ENCODE data around the gene STAG1. TPM values are rescaled to one million over a fixed set of nuclear protein-coding genes. Genes with fewer than 3 reads are reported as not detected.
"Not testable (repeated sequence)": the region's sequence is repeated elsewhere in the genome, so short reads cannot be mapped to it uniquely, and the experiment has no call there.

STAG1 gene
- total and polyA plus RNA-seq, 2 experiments from 2014 or later: 9.0 to 21.9 TPM

DNA sequence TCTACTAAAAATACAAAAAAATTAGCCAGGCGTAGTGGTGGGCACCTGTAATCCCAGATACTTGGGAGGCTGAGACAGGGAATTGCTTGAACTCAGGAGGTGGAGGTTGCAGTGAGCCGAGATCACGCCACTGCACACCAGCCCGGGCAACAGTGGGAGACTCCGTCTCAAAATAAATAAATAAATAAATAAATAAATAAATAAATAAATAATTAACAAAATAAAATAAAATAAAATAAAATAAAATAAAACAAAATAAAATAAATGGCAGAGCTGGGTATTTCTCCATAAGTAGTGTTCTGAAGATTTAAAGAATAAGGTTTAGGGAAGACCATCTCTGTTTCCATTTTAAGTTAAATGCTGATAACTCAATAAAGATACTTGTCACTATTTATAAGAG lies 376.4 kb downstream of the STAG1 start:
- not testable (repeated sequence) for H3K4me1 Mint-ChIP-seq; H3K27me3 Mint-ChIP-seq (ENCODE audit: insufficient read depth, low read depth, poor library complexity); H3K4me1 ChIP-seq (ENCODE audit: insufficient read depth); H3K27me3 ChIP-seq (ENCODE audit: insufficient read depth); H3K4me2 ChIP-seq; H2AFZ ChIP-seq; DNase-seq (ENCODE audit: low spot score); H3K79me2 ChIP-seq (replicated peaks; ENCODE audit: insufficient read depth); H3K4me3 Mint-ChIP-seq; H3K9me2 ChIP-seq (ENCODE audit: insufficient read depth); ATAC-seq; H3F3A ChIP-seq (replicated peaks; ENCODE audit: low read depth); H3K27ac ChIP-seq (ENCODE audit: low read depth); H3K36me3 ChIP-seq (ENCODE audit: insufficient read depth); H3K27ac Mint-ChIP-seq; H4K20me1 ChIP-seq (replicated peaks; ENCODE audit: insufficient read depth); H3K4me3 ChIP-seq
- H3K9me3 Mint-ChIP-seq: peaks cover 13% of the 10 kb centered on the region; the same call in 2 of the 3 replicates
- peaks cover 21% of the 10 kb centered on the region for H3K36me3 Mint-ChIP-seq (ENCODE audit: low read depth)

GRCh38 chr3:136366289-136366688 lies 385.9 kb downstream of the STAG1 start:
- H3K36me3 Mint-ChIP-seq (ENCODE audit: low read depth): no peaks in the 10 kb centered on the region
- H3K27me3 ChIP-seq (ENCODE audit: insufficient read depth): no peaks in the 10 kb centered on the region
- no peaks in the 10 kb centered on the region for H3K27me3 Mint-ChIP-seq (ENCODE audit: insufficient read depth, low read depth, poor library complexity)
- H4K20me1 ChIP-seq (replicated peaks; ENCODE audit: insufficient read depth): no peaks in the 10 kb centered on the region; the same call in 1 of the 2 replicates
- H2AFZ ChIP-seq: no peak overlapping the region
- H3K27ac ChIP-seq (ENCODE audit: low read depth): no peak overlapping the region
- H3K9me2 ChIP-seq (ENCODE audit: insufficient read depth): no peaks in the 10 kb centered on the region
- no peak for ATAC-seq
- no peak overlapping the region for H3K4me3 Mint-ChIP-seq
- H3K4me3 ChIP-seq: no peak overlapping the region
- H3K27ac Mint-ChIP-seq: no peak overlapping the region
- no peak for TF ChIP-seq ZNF462 (CRISPR knock-in tag; IDR thresholded peaks at IDR 0.05)
- no peak for TF ChIP-seq ZNF331 (CRISPR knock-in tag; IDR thresholded peaks at IDR 0.05; ENCODE audit: low read depth)
- no peak for TF ChIP-seq POLR2AphosphoS5 (IDR thresholded peaks at IDR 0.05; ENCODE audit: low read depth)
- TF ChIP-seq ZNF114 (CRISPR knock-in tag; IDR thresholded peaks at IDR 0.05): no peak
- no peak for TF ChIP-seq JUNB (IDR thresholded peaks at IDR 0.05; ENCODE audit: unreplicated experiment)
- no peak for TF ChIP-seq EZH2phosphoT487 (IDR thresholded peaks at IDR 0.05; ENCODE audit: unreplicated experiment)
- TF ChIP-seq, protein P1, sequence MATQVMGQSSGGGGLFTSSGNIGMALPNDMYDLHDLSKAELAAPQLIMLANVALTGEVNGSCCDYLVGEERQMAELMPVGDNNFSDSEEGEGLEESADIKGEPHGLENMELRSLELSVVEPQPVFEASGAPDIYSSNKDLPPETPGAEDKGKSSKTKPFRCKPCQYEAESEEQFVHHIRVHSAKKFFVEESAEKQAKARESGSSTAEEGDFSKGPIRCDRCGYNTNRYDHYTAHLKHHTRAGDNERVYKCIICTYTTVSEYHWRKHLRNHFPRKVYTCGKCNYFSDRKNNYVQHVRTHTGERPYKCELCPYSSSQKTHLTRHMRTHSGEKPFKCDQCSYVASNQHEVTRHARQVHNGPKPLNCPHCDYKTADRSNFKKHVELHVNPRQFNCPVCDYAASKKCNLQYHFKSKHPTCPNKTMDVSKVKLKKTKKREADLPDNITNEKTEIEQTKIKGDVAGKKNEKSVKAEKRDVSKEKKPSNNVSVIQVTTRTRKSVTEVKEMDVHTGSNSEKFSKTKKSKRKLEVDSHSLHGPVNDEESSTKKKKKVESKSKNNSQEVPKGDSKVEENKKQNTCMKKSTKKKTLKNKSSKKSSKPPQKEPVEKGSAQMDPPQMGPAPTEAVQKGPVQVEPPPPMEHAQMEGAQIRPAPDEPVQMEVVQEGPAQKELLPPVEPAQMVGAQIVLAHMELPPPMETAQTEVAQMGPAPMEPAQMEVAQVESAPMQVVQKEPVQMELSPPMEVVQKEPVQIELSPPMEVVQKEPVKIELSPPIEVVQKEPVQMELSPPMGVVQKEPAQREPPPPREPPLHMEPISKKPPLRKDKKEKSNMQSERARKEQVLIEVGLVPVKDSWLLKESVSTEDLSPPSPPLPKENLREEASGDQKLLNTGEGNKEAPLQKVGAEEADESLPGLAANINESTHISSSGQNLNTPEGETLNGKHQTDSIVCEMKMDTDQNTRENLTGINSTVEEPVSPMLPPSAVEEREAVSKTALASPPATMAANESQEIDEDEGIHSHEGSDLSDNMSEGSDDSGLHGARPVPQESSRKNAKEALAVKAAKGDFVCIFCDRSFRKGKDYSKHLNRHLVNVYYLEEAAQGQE (IDR thresholded peaks at IDR 0.05; ENCODE audit: unreplicated experiment): no peak
- TF ChIP-seq CTCF (conservative IDR thresholded peaks at IDR 0.05; ENCODE audit: low read depth in 2 of 2): no peak
- no peak for TF ChIP-seq NANOG (IDR thresholded peaks at IDR 0.05; ENCODE audit: borderline replicate concordance)
- no peaks in the 10 kb centered on the region for H3K4me1 Mint-ChIP-seq
- H3K9me3 Mint-ChIP-seq: no peaks in the 10 kb centered on the region; the same call in 2 of the 3 replicates
- H3K4me1 ChIP-seq (ENCODE audit: insufficient read depth): no peaks in the 10 kb centered on the region
- H3K36me3 ChIP-seq (ENCODE audit: insufficient read depth): no peaks in the 10 kb centered on the region
- no peak overlapping the region for H3K4me2 ChIP-seq
- no peak for DNase-seq (ENCODE audit: low spot score)
- no peaks in the 10 kb centered on the region for H3F3A ChIP-seq (replicated peaks; ENCODE audit: low read depth)
- no peaks in the 10 kb centered on the region for H3K79me2 ChIP-seq (replicated peaks; ENCODE audit: insufficient read depth)
